ENCODE measurements around the gene POLR2J. TPM values are rescaled to one million over a fixed set of nuclear protein-coding genes. Genes with fewer than 3 reads are reported as not detected.
"Not testable (repeated sequence)": the region's sequence is repeated elsewhere in the genome, so short reads cannot be mapped to it uniquely, and the experiment has no call there.

The POLR2J gene
- total RNA-seq, 1 donor from 2014 or later, result 46.8 TPM

DNA sequence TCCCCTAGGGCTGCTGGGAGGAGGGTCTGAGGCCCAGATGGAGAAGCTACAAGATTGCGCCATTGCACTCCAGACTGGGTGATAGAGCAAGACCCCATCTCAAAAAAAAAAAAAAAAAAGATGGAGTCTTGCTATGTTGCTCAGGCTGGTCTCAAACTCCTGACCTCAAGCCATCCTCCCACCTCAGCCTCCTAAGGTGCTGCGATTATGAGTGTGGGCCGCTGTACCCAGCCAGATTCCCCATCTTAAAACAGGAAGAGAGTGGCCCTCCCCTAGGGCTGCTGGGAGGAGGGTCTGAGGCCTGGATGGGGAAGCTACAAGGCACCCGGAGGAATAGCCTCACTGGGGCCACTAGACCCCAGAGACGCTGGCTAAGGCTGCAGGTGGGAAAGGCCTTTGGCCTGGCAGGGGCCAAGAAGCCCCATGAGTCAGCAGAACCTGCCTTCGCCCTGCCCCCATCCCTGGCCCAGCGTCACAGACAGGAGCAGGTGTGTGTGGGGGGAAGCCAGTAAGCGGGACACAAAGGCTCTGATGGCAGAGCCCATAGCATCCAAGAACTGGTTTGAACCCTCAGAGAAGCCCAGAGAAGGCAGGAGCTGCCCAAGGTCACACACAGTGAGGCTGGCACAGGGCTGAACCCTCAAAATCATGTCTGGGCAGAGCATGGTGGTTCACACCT lies 28.8 kb upstream of the POLR2J start:
- peak; percentile 45 for DNase-seq
- H3K4me1 Mint-ChIP-seq; H3K4me3 Mint-ChIP-seq; H3K27ac Mint-ChIP-seq; intact Hi-C loops (cut with micrococcal nuclease); H3K36me3 Mint-ChIP-seq (ENCODE audit: low read depth); H3K9me3 Mint-ChIP-seq; H3K27me3 Mint-ChIP-seq: not testable (repeated sequence)

DNA sequence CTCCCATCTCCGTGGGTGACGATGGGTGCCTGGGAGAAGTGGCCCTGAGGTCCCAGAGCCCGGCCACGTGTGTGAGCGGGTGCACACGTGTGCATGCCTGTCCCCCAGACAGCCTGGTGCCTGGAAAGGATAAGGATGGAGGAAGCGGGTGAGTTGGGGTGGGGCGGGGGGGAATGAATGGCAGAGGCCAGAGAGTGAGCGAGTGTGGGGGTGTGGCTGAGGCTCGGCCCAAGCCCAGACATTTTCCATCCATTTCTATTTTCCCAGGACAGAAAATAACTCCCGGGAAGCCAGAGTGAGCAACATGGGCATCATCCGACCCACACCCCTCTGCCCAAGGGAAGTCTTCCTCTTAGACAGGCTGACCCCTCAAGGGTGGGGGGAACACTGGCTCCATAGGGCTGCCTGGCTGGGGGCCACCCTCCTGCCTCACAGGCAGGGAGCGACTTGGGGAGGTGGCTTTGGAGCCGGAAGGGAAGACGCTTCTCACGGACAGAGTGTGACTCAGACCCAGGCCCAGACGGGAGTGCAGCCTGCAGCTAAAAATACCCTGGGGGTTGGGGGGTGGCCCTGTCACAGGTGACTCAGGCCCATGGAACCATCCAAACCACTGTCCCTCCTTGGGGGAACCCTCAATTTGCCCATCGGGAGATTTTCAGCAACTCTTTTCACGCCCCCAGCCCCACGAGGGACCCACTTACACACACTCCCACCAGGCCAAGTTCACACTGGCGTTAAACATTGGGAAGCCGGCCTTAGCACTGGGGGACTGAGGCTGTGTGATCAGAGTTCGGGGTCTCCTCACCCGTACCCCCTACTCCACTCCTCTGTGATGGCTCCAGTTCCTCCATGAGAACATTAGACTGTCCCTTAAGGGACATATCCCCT lies 26.8 kb upstream of the POLR2J start:
- intact Hi-C loops (cut with micrococcal nuclease); H3K27ac Mint-ChIP-seq; H3K27me3 Mint-ChIP-seq; H3K9me3 Mint-ChIP-seq; H3K4me1 Mint-ChIP-seq; DNase-seq; H3K36me3 Mint-ChIP-seq (ENCODE audit: low read depth); H3K4me3 Mint-ChIP-seq: not testable (repeated sequence)

DNA sequence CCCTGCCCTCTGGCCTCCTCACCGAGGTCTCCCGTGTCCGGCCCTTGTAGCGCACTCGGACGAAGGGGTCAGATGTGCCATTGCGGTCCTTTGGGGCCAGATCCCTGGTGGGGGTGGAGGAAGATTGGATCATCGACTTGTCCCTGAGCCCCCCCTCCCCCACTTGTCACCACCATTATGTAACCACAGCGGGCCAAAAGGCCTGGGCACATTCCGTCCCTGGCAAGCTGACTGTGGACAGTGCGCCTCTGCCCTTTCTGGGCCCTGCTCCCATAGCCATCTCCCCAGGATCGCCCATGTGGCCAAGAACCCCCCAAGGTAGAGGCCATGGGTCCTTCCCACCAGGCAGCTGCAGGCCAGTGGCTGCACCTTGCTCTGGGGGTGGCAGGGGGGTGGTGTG lies 24.4 kb upstream of the POLR2J start:
- intact Hi-C loops (cut with micrococcal nuclease); H3K9me3 Mint-ChIP-seq; H3K36me3 Mint-ChIP-seq (ENCODE audit: low read depth); H3K4me1 Mint-ChIP-seq; H3K27me3 Mint-ChIP-seq; DNase-seq; H3K4me3 Mint-ChIP-seq; H3K27ac Mint-ChIP-seq: not testable (repeated sequence)

DNA sequence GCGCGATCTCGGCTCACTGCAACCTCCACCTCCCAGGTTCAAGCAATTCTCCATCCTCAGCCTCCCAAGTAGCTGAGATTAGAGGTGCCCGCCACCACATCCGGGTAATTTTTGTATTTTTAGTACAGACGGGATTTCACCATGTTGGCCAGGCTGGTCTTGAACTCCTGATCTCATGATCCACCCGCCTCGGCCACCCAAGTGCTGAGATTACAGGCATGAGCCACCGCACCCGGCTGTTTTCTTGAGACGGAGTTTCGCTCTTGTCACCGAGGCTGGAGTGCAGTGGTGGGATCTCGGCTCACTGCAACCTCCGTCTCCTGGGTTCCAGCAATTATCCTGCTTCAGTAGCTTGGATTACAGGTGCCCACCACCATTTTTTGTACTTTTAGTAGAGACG lies 19.6 kb upstream of the POLR2J start:
- H3K27me3 Mint-ChIP-seq; H3K27ac Mint-ChIP-seq; H3K36me3 Mint-ChIP-seq (ENCODE audit: low read depth); H3K4me3 Mint-ChIP-seq; H3K9me3 Mint-ChIP-seq; H3K4me1 Mint-ChIP-seq; DNase-seq; intact Hi-C loops (cut with micrococcal nuclease): not testable (repeated sequence)

DNA sequence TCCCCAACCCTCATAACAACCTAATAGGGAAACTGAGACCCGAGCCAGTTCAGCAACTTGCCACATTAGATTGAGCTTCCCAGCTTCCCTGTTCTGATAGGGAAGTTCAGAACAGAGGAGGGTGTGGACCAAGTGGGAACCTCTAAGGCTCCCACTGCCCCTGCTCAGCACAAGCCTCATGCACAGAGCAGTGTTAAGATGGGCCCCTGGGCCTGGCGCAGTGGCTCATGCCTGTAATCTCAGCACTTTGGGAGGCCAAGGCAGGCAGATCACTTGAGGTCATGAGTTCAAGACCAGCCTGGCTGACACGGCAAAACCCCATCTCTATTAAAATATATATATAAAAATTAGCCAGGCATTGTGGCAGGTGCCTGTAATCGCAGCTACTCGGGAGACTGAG lies 18.6 kb upstream of the POLR2J start:
- intact Hi-C loops (cut with micrococcal nuclease); H3K36me3 Mint-ChIP-seq (ENCODE audit: low read depth); H3K27ac Mint-ChIP-seq; H3K27me3 Mint-ChIP-seq; H3K4me3 Mint-ChIP-seq; H3K4me1 Mint-ChIP-seq; H3K9me3 Mint-ChIP-seq: not testable (repeated sequence)
- peak; percentile 56 for DNase-seq

DNA sequence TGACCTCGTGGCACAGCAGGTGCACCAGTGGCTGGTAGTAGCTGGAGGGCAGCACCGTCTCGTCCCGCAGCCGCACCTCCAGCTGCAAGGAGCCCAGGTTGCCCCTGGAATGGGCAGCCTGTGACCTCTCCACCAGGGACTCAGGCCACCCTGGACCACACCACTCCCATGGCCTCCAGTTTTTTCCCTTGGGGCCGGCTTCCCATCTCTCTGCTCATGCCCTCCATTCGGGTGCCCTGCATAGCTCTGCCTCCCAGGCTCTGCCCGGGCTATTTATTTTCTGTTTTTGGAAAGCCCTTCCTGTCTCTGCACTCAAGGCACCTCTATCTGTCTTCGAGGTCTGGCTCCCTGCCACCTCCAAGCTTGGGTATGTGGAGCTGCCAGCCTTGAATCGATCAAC lies 18.1 kb upstream of the POLR2J start:
- H3K27ac Mint-ChIP-seq; H3K36me3 Mint-ChIP-seq (ENCODE audit: low read depth); H3K9me3 Mint-ChIP-seq; H3K4me3 Mint-ChIP-seq; H3K4me1 Mint-ChIP-seq; intact Hi-C loops (cut with micrococcal nuclease); H3K27me3 Mint-ChIP-seq; DNase-seq: not testable (repeated sequence)

DNA sequence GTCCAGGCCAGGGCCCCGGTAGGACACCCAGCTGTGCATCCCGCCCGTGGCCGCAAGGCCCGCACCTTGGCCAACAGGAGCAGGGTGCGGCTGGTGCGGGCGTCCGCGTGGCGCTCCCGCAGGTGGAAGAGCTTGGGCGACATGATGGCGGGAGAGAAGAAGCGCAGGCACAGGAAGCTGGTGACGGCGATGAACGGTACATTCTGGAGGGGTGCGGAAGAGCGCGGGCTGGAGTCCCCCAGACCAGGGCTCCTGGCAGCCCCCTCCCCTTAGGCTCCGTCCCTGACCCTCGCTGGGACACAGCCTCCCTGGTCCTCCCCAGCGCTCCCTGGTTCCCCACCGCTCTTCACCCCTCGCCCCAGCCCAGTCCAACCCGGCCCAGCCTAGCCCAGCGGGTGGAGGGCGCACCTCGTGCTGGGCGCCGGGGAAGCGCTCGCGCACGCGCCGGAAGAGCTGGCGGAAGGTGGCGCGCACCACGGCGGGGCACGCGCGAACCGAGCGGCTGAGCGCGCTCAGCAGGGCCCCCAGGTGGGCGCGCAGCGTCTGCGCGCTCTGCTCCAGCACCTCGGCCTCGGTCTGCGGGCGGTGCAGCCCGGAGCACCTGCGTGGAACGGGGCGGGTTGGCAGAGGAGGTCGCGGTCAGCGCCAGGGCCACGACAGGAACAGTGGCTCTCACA lies 15.9 kb upstream of the POLR2J start:
- DNase-seq; H3K27me3 Mint-ChIP-seq; H3K4me3 Mint-ChIP-seq; intact Hi-C loops (cut with micrococcal nuclease); H3K36me3 Mint-ChIP-seq (ENCODE audit: low read depth); H3K9me3 Mint-ChIP-seq; H3K27ac Mint-ChIP-seq; H3K4me1 Mint-ChIP-seq: not testable (repeated sequence)

DNA sequence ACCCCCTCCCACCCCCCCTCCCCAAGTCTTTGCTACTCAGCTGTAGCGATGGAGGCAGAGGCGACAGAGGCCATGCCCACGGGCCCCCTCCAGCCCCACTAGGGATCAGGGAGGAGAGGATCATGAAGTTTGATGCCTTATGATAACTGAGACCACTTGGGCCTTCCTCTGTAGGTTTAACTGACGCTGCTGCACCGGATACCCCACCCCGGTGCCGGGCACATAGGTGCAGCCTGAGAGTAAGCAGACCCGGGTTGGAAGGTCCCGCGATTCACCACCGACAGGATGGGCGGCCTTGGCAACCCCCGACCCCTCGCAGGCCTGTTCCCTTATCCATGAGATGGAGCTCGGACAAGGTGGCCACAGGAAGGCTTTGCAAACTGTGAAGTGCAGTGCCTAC lies 15.3 kb upstream of the POLR2J start:
- H3K4me1 Mint-ChIP-seq; H3K4me3 Mint-ChIP-seq; intact Hi-C loops (cut with micrococcal nuclease); H3K27ac Mint-ChIP-seq; H3K9me3 Mint-ChIP-seq; H3K27me3 Mint-ChIP-seq; H3K36me3 Mint-ChIP-seq (ENCODE audit: low read depth): not testable (repeated sequence)
- DNase-seq, result peak; percentile 71

DNA sequence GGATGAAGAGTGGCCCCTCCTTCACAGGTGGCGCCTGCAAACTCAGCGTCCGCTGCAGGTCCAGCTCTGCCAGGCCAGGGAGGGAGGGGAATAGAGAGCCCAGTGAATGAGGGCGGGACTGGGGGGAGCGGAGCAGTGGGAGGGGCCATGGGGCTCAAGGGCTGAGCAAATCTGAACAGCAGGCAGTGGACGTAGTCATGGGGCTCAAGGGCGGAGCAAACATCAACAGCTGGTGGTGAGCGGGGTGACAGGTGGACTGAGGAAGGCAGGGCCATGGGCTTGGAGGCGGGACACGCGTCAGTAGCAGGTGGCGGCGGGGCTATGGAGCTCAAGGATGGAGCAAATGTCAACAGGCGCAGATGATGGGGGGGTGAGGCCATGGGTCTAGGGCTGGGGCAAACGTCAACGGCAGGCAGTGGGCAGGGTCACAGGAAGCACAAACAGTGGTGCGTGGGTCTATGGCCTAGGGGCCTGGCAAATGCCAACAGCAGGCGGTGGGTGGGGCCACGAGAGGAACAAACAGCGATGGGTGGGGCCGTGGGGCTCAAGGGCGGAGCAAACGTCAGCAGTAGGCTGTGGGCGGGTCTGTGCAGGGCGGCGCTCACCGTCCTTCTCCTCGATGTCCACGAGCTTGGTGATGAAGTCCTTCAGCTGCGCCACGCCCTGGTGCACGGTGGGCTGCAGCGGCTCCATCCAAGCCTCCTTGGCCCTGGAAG lies 14.7 kb upstream of the POLR2J start:
- intact Hi-C loops (cut with micrococcal nuclease); H3K36me3 Mint-ChIP-seq (ENCODE audit: low read depth); DNase-seq; H3K4me3 Mint-ChIP-seq; H3K27me3 Mint-ChIP-seq; H3K9me3 Mint-ChIP-seq; H3K27ac Mint-ChIP-seq; H3K4me1 Mint-ChIP-seq: not testable (repeated sequence)

DNA sequence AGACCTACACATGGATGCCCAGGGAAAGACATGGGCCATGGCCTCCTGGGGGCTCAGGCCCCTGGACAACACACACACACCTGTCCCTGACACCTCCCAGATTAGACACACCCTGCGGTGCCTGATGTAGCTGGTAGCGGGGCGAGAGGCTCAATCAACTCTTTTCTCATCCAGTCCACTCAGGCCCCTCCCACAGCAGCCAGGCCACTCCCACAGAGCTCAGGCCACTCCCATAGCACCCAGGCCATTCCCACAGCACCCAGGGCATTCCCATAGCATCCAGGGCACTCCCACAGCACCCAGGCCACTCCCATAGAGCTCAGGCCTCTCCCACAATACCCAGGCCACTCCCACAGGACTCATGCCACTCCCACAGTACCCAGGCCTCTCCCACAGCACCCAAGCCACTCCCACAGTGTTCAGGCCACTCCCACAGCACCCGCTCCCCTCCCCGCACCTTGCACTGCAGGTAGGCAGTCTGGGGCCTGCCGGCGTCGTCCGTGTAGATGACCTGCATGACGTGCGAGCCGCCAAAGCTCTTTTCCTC lies 11.9 kb upstream of the POLR2J start:
- intact Hi-C loops (cut with micrococcal nuclease); H3K27me3 Mint-ChIP-seq; H3K4me1 Mint-ChIP-seq; H3K9me3 Mint-ChIP-seq; H3K27ac Mint-ChIP-seq; H3K36me3 Mint-ChIP-seq (ENCODE audit: low read depth); H3K4me3 Mint-ChIP-seq: not testable (repeated sequence)
- DNase-seq, result peak; percentile 93

DNA sequence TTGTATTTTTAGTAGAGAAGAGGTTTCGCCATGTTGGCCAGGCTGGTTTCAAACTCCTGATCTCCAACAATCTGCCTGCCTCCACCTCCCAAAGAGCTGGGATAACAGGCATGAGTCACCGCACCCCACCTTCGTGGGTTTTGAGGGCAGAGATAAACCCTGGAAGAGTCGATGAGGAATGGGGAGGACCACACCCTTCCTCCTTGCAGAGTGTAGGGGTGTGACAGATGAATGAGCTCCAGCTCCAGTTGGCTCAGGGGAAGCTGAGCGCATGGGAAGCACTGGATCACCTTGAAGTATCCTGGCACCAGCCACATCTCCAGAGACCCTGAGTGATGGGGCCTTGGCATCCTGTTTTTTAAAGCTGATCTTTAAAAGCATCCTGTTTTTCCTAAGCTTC lies 5.6 kb upstream of the POLR2J start:
- H3K27ac Mint-ChIP-seq; intact Hi-C loops (cut with micrococcal nuclease); H3K27me3 Mint-ChIP-seq; H3K9me3 Mint-ChIP-seq; H3K4me3 Mint-ChIP-seq; H3K4me1 Mint-ChIP-seq; H3K36me3 Mint-ChIP-seq (ENCODE audit: low read depth); DNase-seq: not testable (repeated sequence)

DNA sequence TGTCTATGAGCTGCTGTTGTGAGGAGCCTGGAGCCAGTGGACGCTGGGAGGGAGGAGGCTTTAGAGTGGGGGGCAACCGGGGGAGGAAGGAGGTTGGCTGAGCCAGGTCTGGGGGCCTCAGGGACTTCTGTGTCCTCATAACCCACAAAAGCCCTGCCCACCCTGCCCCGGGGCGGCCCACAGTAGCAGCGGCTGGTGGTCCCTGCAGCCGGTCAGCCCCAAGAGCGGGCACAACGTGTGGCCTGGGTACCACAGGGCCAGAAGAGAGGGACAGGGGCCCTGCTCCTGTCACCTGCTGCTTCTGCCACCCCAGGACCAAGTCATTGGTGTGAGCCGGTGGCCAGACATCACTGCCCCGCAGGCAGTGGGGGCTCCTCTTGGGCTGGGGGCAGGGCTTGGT lies 3.2 kb upstream of the POLR2J start:
- H3K4me3 Mint-ChIP-seq; H3K9me3 Mint-ChIP-seq; intact Hi-C loops (cut with micrococcal nuclease); H3K27ac Mint-ChIP-seq; H3K36me3 Mint-ChIP-seq (ENCODE audit: low read depth); H3K27me3 Mint-ChIP-seq; H3K4me1 Mint-ChIP-seq: not testable (repeated sequence)
- peak; percentile 31 for DNase-seq

DNA sequence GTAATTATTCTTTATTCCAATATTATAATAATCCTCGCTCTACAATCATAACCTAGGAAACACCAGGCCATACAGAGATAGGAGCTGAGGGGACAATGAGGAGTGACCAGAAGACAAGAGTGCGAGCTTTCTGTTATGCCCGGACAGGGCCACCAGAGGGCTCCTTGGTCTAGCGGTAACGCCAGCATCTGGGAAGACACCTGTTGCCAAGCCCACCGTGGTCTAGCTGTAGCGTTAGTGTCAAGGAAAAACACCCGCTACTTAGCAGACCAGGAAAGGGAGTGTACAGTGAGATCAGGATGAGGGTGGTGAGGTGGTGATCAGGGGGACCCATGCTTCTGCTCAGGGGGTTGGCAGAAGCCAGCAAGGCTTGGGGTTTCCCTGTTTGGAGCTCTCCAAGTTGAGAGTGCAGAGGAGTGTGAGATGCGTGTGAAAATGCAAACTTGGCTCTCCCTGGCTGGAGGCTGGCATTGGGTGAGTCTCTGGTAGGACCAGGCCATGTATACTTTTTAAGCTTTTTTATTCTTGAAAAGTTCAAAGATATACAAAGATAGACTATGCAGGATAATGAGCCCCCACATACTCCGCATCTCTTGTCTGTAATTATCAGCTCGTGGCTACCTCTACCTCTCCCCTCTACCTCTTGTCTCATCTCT lies 1.4 kb upstream of the POLR2J start:
- H3K27ac Mint-ChIP-seq; H3K4me1 Mint-ChIP-seq; H3K36me3 Mint-ChIP-seq (ENCODE audit: low read depth); intact Hi-C loops (cut with micrococcal nuclease); H3K9me3 Mint-ChIP-seq; H3K4me3 Mint-ChIP-seq; H3K27me3 Mint-ChIP-seq: not testable (repeated sequence)
- DNase-seq, result peak; percentile 81
